GM12874 (cell line): ENCODE measurements around the gene TNFRSF13B.

ENCODE experiments used
- CTCF ChIP-seq: IDR thresholded peaks from 2 replicates; pipeline ENCODE4 v1.5.1; 2011; ENCODE audit warnings: low read depth, mild to moderate bottlenecking, control low read depth, low read length, moderate library complexity; ENCODE audit not compliant: insufficient read depth

Gene TNFRSF13B

GRCh38 chr17:16935241-16935663 lies 36.7 kb downstream of the TNFRSF13B start:
- no peak for TF ChIP-seq CTCF

- TF ChIP-seq CTCF: no peak
These were observed 37.1 kb downstream of the TNFRSF13B start for GRCh38 chr17:16934836-16935235.

- TF ChIP-seq CTCF: no peak
These were observed 37.7 kb downstream of the TNFRSF13B start for GRCh38 chr17:16934133-16934795.

GRCh38 chr17:16933317-16934132 lies 38.4 kb downstream of the TNFRSF13B start:
- no peak for TF ChIP-seq CTCF

GRCh38 chr17:16932611-16933010 lies 39.3 kb downstream of the TNFRSF13B start:
- no peak for TF ChIP-seq CTCF

GRCh38 chr17:16932156-16932555 lies 39.8 kb downstream of the TNFRSF13B start:
- TF ChIP-seq CTCF: no peak

- TF ChIP-seq CTCF: no peak
These were observed 40.4 kb downstream of the TNFRSF13B start for GRCh38 chr17:16931318-16932060.
